B cell (primary cell): ENCODE results near the gene UQCC5. TPM values are rescaled to one million over a fixed set of nuclear protein-coding genes. Genes with fewer than 3 reads are reported as not detected.

Experiments used
- ATAC-seq: fragments of 200-7000 bp; cut with Tn5 transposase; one replicate; pipeline ENCODE4 v1.10.0; 2021; ENCODE audit warnings: low read depth, mild to moderate bottlenecking, moderate number of reproducible peaks, moderate library complexity
- CTCF ChIA-PET: fragments of 350-600 bp; sonication (Branson Sonifier 250); formaldehyde crosslinking; loops from one replicate; lab custom pipeline; 2021; ENCODE audit warnings: antibody characterized with exemption, inconsistent platforms; lab: Charles Lee
- POLR2A ChIA-PET: fragments of 350-600 bp; sonication (Branson Sonifier 250); formaldehyde crosslinking; loops from one replicate; lab custom pipeline; 2021; ENCODE audit warnings: antibody characterized with exemption; lab: Charles Lee
- DNase-seq: peaks from one replicate; pipeline ENCODE4 v3.0.0; 2013
- H2AFZ ChIP-seq: 2 replicates; pipeline ENCODE4 v1.6.1; 2012; ENCODE audit warnings: mild to moderate bottlenecking, low read depth, low read length; ENCODE audit not compliant: insufficient read depth, poor library complexity, severe bottlenecking
- H3K27ac ChIP-seq, 2 donors: 1 replicate in 1 of 2; 2 replicates in 1 of 2; pipeline ENCODE4 v1.5.1; 2012 to 2013; ENCODE audit warnings: low read length in 2 of 2, mild to moderate bottlenecking in 2 of 2, moderate library complexity in 1 of 2
- H3K27me3 ChIP-seq, 4 experiments: fragments of 200-600 bp in 1 of 4; sonication (generic) in 1 of 4; replicated peaks in 1 of 4; 1 replicate in 2 of 4; 2 replicates in 2 of 4; pipeline versions ENCODE4 v1.6.1 to v1.7.0; 2013 to 2016; ENCODE audit warnings: low read length in 3 of 4, mild to moderate bottlenecking in 2 of 4, mixed read lengths in 1 of 4, moderate library complexity in 1 of 4; ENCODE audit not compliant: insufficient read depth in 4 of 4, control insufficient read depth in 3 of 4; ENCODE audit errors: control extremely low read depth in 1 of 4
- H3K36me3 ChIP-seq, 2 experiments: replicated peaks in 1 of 2; 1 replicate in 1 of 2; 2 replicates in 1 of 2; pipeline versions ENCODE4 v1.6.1 to v1.7.1; 2013; ENCODE audit warnings: low read length in 1 of 2; ENCODE audit not compliant: insufficient read depth in 2 of 2, control insufficient read depth in 1 of 2; ENCODE audit errors: control extremely low read depth in 1 of 2, extremely low read depth in 1 of 2
- H3K4me1 ChIP-seq, 2 donors: fragments of 200-600 bp in 1 of 2; sonication (generic) in 1 of 2; 1 replicate in 1 of 2; 2 replicates in 1 of 2; pipeline versions ENCODE4 v1.5.1 to v1.6.1; 2013 to 2017; ENCODE audit warnings: low read length in 2 of 2; ENCODE audit not compliant: control insufficient read depth in 2 of 2, insufficient read depth in 2 of 2
- H3K4me2 ChIP-seq: replicated peaks from 2 replicates; pipeline ENCODE3; 2012; ENCODE audit warnings: mild to moderate bottlenecking, low read depth, low read length; ENCODE audit not compliant: poor library complexity, severe bottlenecking
- H3K4me3 ChIP-seq, 5 experiments: fragments of 200-600 bp in 1 of 5; sonication (generic) in 1 of 5; 1 replicate in 3 of 5; 2 replicates in 2 of 5; pipeline versions ENCODE4 v1.5.1 to v1.7.0; 2011 to 2016; ENCODE audit warnings: low read length in 4 of 5, mild to moderate bottlenecking in 4 of 5, low read depth in 2 of 5, control low read depth in 1 of 5, moderate library complexity in 1 of 5; ENCODE audit not compliant: insufficient read depth in 1 of 5; ENCODE audit errors: control extremely low read depth in 1 of 5, extremely low read depth in 1 of 5
- H3K79me2 ChIP-seq: fragments of 200-600 bp; sonication (generic); one replicate; pipeline ENCODE4 v1.6.0; 2016; ENCODE audit warnings: low read length; ENCODE audit not compliant: control insufficient read depth, insufficient read depth
- H3K9ac ChIP-seq: fragments of 200-600 bp; sonication (generic); 2 replicates; pipeline ENCODE4 v1.6.1; 2017; ENCODE audit warnings: mild to moderate bottlenecking, low read length, moderate library complexity
- H3K9me3 ChIP-seq, 3 donors: one replicate each; pipeline versions ENCODE4 v1.6.1 to v1.7.1; 2013; ENCODE audit warnings: low read length in 2 of 3; ENCODE audit not compliant: control insufficient read depth in 2 of 3, insufficient read depth in 1 of 3; ENCODE audit errors: control extremely low read depth in 1 of 3
- H4K20me1 ChIP-seq: 2 replicates; pipeline ENCODE4 v1.6.0; 2012; ENCODE audit warnings: mild to moderate bottlenecking, low read length; ENCODE audit not compliant: insufficient read depth, control insufficient read depth, poor library complexity, severe bottlenecking
- H3K27ac Mint-ChIP-seq: one replicate; pipeline ENCODE4 v1.8.0; 2021; ENCODE audit warnings: mixed read lengths
- H3K27me3 Mint-ChIP-seq: one replicate; pipeline ENCODE4 v1.8.0; 2021; ENCODE audit warnings: mixed read lengths
- H3K4me1 Mint-ChIP-seq: one replicate; pipeline ENCODE4 v1.8.0; 2021; ENCODE audit warnings: mixed read lengths
- H3K4me3 Mint-ChIP-seq: one replicate; pipeline ENCODE4 v1.8.0; 2021; ENCODE audit warnings: mixed read lengths
- H3K9me3 Mint-ChIP-seq: one replicate; pipeline ENCODE4 v1.8.0; 2022; ENCODE audit warnings: mixed read lengths; ENCODE audit not compliant: insufficient read depth
- CTCF ChIP-seq: fragments of 200-600 bp; IDR thresholded peaks from one replicate; pipeline ENCODE4 v1.8.0; 2022; ENCODE audit warnings: antibody characterized with exemption, mild to moderate bottlenecking
- EZH2 ChIP-seq: IDR thresholded peaks from 2 replicates; pipeline ENCODE4 v1.6.1; 2012; ENCODE audit warnings: borderline replicate concordance, low read depth, mild to moderate bottlenecking, moderate library complexity, low read length; ENCODE audit not compliant: insufficient read depth, poor library complexity, severe bottlenecking
- WGBS: methylation state at CpG from one replicate; pipeline ENCODE4 v1.1.5; 2013; ENCODE audit warnings: missing lambda C conversion rate; ENCODE audit not compliant: insufficient coverage; 5-methylcytosine and 5-hydroxymethylcytosine counted together
- intact Hi-C: fragments of 100-400 bp; cut with micrococcal nuclease; formaldehyde crosslinking; loops from one replicate; pipeline ENCODE4 v1.10.0; 2022
- polyA plus RNA-seq: library from polyadenylated mRNA; depleted of rRNA; stranded (reverse); fragments of >200 nt; gene quantifications from 2 replicates; pipeline ENCODE4 v1.2.3, GENCODE V29; 2012
- total RNA-seq, 2 donors: library from RNA; stranded (reverse); fragments of 120-200 nt in 1 of 2; gene quantifications; 1 replicate in 1 of 2; 2 replicates in 1 of 2; pipeline versions ENCODE4 v1.2.3 to v1.2.4, GENCODE V29; 2013 to 2022

Gene UQCC5
- total and polyA plus RNA-seq, 2 donors (not counting 1 experiment from before 2014, with no cell fraction given): 1.1 to 10.3 TPM

GRCh38 chr3:52547143-52547542, 10.7 kb downstream of the UQCC5 start:
- TF ChIP-seq CTCF (no peak), EZH2 (no peak)
- Mint-ChIP-seq H3K4me1 (no peaks in the 10 kb centered on the region), H3K27me3 (no peaks in the 10 kb centered on the region), H3K27ac (no peak overlapping the region), H3K4me3 (no peak overlapping the region), H3K9me3 (no peaks in the 10 kb centered on the region)
- Histone ChIP-seq H2AFZ (no peak overlapping the region), H4K20me1 (no peaks in the 10 kb centered on the region), H3K79me2 (no peaks in the 10 kb centered on the region), H3K4me2 (no peak overlapping the region), H3K9me3 (no peaks in the 10 kb centered on the region), H3K27me3 (no peaks in the 10 kb centered on the region), H3K27ac (no peak overlapping the region), H3K4me3 (no peak overlapping the region), H3K9ac (no peak overlapping the region), H3K36me3 (peaks cover 6 to 29% of the 10 kb centered on the region in 2 experiments), H3K4me1 (no peaks in the 10 kb centered on the region)
- CTCF ChIA-PET: no interaction called here
- WGBS: no CpG with 5 or more reads among the region's 2 CpGs
- intact Hi-C loops: no loop called here
- POLR2A ChIA-PET: no interaction called here
- DNase-seq (no peak), ATAC-seq (no peak)

- POLR2A ChIA-PET: no interaction called here
- no peak overlapping the region for H3K27ac Mint-ChIP-seq
- H2AFZ ChIP-seq: no peak overlapping the region
- H3K9me3 ChIP-seq: no peaks in the 10 kb centered on the region
- H3K4me2 ChIP-seq: no peak overlapping the region
- H3K4me3 ChIP-seq: no peak overlapping the region
- TF ChIP-seq CTCF (no peak), EZH2 (no peak)
- no peak overlapping the region for H3K4me3 Mint-ChIP-seq
- H3K9ac ChIP-seq: no peak overlapping the region
- no peaks in the 10 kb centered on the region for H3K4me1 Mint-ChIP-seq
- no peak for ATAC-seq
- no peaks in the 10 kb centered on the region for H3K4me1 ChIP-seq
- peaks cover 8 to 59% of the 10 kb centered on the region in 2 experiments for H3K36me3 ChIP-seq
- H3K27ac ChIP-seq: no peak overlapping the region
- CTCF ChIA-PET: no interaction called here
- no peaks in the 10 kb centered on the region for H3K9me3 Mint-ChIP-seq
- DNase-seq: no peak
- no peaks in the 10 kb centered on the region for H3K27me3 Mint-ChIP-seq
- H3K79me2 ChIP-seq: no peaks in the 10 kb centered on the region
- intact Hi-C loops: no loop called here
- H4K20me1 ChIP-seq: no peaks in the 10 kb centered on the region
- H3K27me3 ChIP-seq: no peaks in the 10 kb centered on the region
Measured at GRCh38 chr3:52551118-52551517, 14.7 kb downstream of the UQCC5 start.
